Spleen (tissue), 7 donors: ENCODE data around the gene SLC2A14.

Experiments used
- CTCF ChIP-seq, 11 experiments: fragments of 200-600 bp in 7 of 11; fragments of 450-650 bp in 4 of 11; sonication (generic) in 4 of 11; IDR thresholded peaks in 8 of 11; conservative IDR thresholded peaks in 3 of 11; 1 replicate in 7 of 11; 2 replicates in 4 of 11; pipeline versions ENCODE4 v1.4.0 to v1.8.0; 2016 to 2021; ENCODE audit warnings: antibody characterized with exemption in 11 of 11, inconsistent platforms in 4 of 11, mild to moderate bottlenecking in 1 of 11
- POLR2A ChIP-seq, 3 donors: fragments of 450-650 bp; IDR thresholded peaks; one replicate each; pipeline ENCODE4 v1.5.1; 2017; ENCODE audit warnings: antibody characterized with exemption in 3 of 3, mild to moderate bottlenecking in 1 of 3
- POLR2AphosphoS5 ChIP-seq, 3 donors: sonication (generic); formaldehyde crosslinking; IDR thresholded peaks; one replicate each; pipeline ENCODE4 v1.5.1; 2017; ENCODE audit warnings: antibody characterized with exemption in 3 of 3
- donor health status: DM: no; HTN: no; CAD: no; lungs with moderate emphysema.
- donor health status: DM: no; HTN: no; CAD: no.
- donor health status: DM: no; HTN: no; CAD: no.

GRCh38 chr12:7892186-7892980 is 19.7 kb upstream of the SLC2A14 start:
- TF ChIP-seq POLR2AphosphoS5 (IDR thresholded peaks at IDR 0.05) (no peak), CTCF (IDR thresholded peaks at IDR 0.05 in 8 of 11, conservative IDR thresholded peaks at IDR 0.05 in 3 of 11) (no peak), POLR2A (IDR thresholded peaks at IDR 0.05) (no peak)
